ENCODE data around the gene TMEM244.
"Not testable (repeated sequence)": the region's sequence is repeated elsewhere in the genome, so short reads cannot be mapped to it uniquely, and the experiment has no call there.

The TMEM244 gene, protein sequence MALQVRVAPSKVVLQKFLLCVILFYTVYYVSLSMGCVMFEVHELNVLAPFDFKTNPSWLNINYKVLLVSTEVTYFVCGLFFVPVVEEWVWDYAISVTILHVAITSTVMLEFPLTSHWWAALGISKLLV

DNA sequence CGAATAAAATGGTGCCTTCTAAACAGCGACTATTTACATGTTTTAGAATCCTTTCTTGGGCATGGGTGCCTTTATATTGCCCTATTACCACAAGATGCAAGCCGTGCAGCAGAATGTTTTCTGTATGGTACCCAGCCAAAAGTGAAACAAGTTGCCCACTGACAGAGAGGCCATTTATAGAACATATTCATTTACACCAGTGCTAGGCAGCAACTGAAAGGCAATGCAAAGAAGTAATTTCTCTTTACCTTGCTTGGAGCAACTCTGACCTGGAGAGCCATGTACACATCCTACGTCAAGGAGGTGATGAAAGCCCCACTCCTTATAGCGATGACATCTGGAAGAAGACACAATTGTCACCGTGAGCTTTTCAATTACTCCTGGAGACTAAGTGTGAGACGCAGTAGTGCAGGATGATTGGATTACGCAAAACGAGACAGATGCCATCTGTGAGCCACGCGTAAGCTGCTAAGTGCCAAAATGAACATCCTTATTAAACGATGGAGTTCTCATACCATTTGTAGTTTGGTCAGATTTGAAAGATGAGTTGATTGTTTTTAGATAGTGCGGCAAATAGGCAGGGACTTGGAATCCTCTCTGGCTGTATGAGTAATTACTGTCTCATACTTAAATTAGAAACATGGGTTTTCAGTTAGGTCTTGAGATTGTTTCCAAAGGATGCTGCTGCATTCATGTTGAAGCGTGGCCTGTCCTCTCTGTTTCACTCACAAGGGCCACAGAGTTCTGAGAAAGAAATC lies at the start of gene TMEM244:
TMEM244 (minus strand) TSS at position 408 of the 758 bp plus-strand sequence; CDS start at position 281, 127 bp downstream.
- H3K4me3 ChIP-seq (ENCODE audit: low read depth, low read length) = no peak within 1 kb of the TSS

DNA sequence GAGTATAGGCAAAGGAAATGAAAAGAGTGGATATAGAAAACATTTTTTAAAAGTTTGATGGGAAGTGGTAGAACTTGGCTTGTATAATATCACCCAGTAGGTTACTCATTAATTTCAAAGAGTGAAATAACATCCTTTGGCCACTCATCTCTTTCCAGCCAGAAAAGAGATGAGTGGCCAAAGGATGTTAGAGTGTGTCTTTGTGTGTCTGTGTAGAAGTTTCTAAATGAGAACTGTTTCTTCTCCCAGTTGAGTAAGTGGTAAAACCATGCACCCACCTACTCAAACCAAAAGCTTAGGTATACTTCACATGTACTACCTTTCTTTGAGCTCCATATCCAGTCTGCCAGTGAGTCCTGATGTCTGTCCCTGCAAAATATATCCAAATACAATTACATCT lies 47.7 kb upstream of the TMEM244 start:
- H3K4me3 ChIP-seq (ENCODE audit: low read depth, low read length) = no peak overlapping the region

DNA sequence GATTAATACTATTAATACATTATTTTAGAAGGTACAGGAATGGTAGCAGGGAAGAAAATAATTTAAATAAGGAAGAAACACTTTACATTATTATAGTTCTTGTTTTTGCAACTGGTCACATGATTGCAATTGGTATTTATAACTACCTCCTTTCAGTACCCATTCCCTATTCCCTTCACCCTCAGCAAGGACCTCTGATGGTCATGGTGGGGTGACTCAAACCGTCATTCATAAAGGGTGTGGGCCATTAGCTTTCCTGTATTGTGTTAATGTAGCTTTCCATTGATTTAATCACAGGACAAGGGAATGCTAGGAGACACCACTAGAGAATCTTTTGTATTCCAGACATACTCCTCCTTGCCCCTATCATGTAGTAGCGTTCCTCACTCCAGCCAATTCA lies 47.2 kb upstream of the TMEM244 start:
- H3K4me3 ChIP-seq (ENCODE audit: low read depth, low read length) = no peak overlapping the region

DNA sequence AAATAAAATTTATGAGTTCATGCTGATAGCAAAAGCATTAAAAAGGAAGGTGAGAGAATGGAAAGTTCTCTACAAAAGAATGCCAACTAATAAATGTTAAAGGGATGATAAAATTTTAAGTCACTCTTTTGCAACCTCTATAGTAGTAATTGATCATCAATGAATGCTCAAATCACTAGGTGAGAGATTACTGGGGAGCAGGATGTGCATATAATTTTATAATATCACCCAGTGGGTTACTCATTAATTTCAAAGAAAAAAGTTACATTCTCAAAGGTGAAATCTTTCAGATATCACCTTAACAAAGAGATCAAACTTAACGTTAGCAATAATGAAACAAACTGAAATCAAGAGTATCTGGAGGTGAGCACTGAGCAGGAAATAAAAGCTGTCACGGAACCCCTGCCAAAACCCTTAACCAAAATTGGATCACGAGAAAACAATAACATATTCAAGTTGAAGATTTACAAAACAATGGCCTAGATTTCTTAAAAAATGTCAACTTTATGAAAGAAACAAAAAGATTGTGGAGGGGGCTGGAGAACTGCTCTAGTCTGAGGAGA lies 45.5 kb upstream of the TMEM244 start:
- H3K4me3 ChIP-seq (ENCODE audit: low read depth, low read length) = no peak overlapping the region

DNA sequence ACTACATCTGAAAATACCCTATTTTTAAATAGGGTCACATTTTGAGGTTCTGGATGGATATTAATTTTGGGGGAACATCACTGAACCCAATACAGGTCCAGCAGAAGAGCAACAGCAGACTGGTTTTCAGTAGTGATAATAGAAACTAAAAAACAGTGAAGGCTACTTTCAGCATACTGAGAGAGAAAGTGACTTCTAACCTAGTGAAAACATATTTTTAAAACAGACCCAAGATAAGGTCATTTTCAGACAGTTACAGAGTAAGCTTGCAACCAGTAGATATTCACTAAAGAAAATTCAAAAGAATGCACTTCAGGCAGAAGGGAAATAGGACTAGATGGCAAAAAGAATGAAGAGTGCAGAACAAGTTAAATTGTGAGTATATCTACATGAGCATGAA lies 42.0 kb upstream of the TMEM244 start:
- H3K4me3 ChIP-seq (ENCODE audit: low read depth, low read length) = no peak overlapping the region

DNA sequence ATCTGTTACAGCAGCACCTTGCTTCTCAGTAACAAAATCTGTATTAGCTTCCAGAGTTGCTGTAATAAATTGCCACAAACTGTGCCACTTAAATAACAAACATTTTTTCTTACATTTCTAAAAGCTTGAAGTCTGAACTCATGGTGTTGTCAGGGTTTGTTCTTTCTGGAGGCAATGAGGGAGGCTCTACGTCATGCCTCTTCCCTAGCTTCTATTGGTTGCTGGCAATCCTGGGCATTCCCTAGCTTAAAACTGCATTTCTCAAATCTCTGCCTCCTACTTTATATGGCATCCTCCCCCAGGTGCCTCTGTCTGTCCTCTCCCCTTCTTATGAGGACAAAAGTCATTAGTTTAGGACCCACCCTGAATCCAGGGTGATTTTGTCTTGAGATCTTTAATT lies 41.6 kb upstream of the TMEM244 start:
- no peak overlapping the region for H3K4me3 ChIP-seq (ENCODE audit: low read depth, low read length)

DNA sequence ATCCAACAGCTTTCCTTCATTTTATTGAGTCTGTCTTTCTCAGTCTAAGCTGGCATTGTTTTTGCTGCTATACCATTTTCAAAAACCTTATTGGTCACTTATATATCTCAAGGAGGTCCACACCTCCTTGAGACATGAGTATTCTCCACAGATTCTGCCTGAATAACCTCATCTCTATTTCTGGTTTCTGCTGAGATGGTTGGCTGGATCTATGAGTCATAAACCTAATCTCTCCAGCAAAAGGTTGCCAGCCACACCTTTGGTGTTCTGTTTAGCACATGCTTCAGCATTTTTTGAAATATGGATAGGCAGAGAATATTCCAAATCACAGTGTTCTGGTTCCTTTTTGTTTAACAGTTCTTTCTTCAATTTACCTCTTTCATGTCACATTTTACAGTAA lies 40.8 kb upstream of the TMEM244 start:
- no peak overlapping the region for H3K4me3 ChIP-seq (ENCODE audit: low read depth, low read length)

DNA sequence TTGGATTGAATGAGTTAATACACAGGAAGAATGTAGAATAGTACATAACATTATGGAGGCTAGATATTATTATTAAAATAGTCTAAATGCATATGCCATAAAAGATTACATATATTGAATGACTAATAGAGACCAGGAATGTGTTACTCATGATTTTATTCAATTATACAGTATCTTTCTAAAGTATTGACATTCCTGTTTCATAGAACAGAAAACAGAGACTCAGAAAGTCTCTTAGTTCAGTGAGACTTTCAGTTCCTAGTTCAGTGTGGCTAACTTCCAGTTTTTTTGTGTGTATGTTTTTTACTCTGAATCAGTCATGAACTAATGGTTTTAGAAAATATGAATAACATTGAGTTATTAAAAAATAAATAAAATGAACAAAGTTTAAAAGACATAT lies 34.6 kb upstream of the TMEM244 start:
- no peak overlapping the region for H3K4me3 ChIP-seq (ENCODE audit: low read depth, low read length)

DNA sequence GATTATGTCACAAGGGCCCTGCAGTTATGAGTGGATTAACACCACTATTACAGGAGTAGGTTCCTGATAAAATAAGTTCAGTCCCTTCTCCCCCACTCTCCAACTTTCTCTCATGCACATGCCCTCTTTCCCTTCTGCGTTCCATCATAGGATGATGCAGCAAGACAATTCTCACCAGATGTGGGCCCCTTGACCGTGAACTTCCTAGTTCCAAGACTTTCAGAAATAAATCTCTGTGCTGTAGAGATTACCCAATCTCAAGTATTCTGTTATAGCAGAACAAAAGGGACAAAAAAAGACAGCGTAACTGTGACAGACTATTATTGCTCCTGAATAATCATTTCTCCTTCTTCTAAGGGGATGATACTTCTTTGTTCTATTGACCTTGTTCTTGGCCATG lies 33.8 kb upstream of the TMEM244 start:
- H3K4me3 ChIP-seq (ENCODE audit: low read depth, low read length) = no peak overlapping the region

DNA sequence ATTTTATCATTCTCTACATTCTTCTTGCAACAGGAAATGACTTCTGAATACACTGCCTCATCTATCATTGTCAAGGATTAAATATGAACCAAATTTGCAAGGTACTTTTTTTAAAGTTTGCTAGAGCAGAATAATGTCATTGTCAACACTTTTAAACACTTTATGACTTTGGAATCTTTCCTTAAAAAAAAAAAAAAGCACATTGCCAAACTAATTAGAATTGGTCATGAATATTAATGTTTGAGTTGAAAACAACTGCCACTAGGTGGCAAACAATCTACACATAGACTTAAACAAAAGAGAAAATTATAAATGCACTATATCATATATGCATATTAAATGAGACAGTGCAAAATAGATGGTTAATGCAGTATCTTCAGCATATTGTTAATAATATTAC lies 32.5 kb upstream of the TMEM244 start:
- no peak overlapping the region for H3K4me3 ChIP-seq (ENCODE audit: low read depth, low read length)

DNA sequence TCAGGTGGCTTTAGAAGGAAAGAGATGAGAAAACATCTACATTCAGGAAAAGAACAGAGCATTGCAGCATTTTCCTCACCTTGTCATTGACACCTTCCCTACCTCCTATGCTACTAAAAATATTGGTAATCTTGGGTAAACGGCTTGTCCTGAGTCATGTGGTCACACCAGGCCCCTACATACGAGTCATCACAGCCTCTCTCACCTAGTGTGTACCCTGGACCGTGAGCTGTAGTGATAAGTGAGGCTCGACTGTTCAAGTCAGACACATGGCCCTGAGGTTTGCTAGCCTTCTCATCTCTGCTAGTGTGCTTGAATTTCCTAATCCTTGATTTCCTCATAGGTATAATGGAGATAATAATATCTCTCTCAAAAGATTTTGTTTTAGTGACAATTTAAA lies 29.6 kb upstream of the TMEM244 start:
- no peak overlapping the region for H3K4me3 ChIP-seq (ENCODE audit: low read depth, low read length)

DNA sequence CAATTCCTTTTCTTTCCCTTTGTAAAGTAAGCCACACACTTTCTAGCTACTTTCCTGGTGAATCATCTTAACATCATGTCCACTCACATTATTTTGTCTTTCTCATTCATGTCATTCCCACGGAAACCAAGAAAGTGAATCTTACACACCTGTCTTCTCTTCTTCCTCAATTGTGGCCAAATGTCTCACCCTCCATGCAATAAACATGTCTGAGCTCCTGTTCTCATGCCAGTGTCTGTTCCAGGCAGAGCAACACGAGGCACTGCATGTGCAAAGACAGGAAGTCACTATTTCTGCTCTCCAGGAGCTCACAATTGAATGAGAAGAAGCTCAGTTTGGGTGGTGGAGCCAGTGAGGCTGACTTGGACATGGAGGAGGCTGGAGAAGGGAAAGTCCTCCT lies 29.0 kb upstream of the TMEM244 start:
- no peak overlapping the region for H3K4me3 ChIP-seq (ENCODE audit: low read depth, low read length)

DNA sequence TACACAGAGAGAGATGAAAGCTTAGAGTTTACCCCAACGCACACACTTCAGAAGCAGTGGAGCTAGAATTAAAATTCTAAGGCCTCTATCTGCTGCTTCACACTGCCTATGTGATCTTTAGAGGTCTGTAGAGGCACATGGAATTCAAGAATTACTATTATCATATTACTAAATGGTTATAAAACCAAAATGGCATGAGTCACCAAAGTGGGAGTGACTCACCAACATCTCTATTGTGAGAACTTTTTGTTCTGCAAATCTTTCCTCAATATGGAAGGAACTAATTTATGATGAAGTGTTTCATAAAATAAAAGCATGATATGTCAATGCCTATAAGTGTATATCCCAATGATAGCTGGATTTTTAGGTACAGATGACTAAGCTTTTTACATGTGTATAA lies 28.5 kb upstream of the TMEM244 start:
- no peak overlapping the region for H3K4me3 ChIP-seq (ENCODE audit: low read depth, low read length)

DNA sequence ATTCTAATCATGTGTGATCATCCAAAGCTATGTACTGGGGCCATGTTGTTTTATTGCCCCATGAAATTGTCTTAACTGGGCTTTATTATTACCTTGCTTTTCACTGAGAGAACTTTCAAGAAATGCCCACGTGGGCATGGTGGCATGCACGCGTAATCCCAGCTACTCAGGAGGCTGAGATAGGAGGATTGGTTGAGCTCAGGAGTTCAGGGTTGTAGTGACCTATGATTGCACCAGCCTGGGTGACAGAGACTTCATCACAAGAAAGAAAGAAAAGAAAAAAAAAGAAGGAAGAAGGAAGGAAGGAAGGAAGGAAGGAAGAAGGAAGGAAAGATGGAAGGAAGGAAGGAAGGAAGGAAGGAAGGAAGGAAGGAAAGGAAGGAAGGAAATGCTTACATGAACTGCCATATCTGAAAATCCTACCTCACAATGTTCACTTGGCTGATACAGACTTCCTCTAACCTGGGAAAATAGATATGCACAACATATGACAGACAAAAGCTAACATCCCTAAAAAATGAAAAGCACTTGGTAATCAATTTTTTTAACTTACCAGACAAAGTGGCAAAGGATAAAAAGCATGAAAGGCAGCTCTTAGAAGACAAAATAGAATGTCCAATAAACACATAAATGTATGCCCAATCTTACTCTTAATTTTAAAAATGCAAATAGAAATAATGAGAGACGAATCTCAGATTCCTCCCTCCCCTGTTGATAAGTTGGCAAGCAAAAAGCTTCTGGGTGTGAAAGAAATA lies 25.5 kb upstream of the TMEM244 start:
- H3K4me3 ChIP-seq (ENCODE audit: low read depth, low read length) = no peak overlapping the region

DNA sequence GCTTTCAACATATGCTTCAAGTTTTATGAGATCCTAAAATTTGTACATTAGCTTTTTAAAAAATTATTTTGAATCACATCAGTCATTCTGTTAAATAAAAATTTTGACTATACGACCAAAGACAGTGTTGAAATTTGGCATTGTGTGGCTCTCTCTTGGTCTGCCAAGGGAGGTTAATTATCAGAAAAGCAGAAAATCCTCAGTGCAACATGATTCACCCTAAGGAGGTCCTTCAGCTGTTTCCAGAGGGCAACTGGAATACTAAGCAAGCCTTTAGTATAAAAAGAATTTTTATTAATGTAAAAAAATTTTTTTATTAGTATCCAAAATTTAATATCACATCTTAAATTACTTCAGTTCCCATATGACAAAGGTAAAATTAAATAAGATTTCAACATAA lies 23.1 kb upstream of the TMEM244 start:
- no peak overlapping the region for H3K4me3 ChIP-seq (ENCODE audit: low read depth, low read length)

DNA sequence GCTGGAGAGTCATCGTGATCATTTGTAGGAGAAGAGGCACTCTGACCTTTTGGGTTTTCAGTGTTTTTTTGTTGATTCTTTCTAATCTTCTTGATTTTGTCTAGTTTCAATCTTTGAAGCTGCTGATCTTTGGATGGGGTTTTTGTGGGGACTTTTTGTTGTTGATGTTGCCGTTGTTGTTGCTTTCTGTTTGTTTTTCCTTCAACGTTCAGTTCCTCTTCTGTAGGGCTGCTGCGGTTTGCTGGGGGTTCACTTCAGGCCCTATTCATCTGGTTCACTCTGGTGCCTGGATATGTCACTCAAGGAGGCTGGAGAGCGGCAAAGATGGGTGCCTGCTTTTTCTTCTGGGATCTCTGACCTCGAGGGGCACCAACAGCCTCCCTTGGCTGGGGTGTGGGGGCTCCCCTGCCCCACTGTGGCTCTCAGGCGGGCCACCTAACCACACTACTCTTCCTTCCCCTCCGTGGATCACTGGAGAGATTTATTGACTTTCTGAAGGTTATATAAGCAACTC lies 21.5 kb upstream of the TMEM244 start:
- no peak overlapping the region for H3K4me3 ChIP-seq (ENCODE audit: low read depth, low read length)

DNA sequence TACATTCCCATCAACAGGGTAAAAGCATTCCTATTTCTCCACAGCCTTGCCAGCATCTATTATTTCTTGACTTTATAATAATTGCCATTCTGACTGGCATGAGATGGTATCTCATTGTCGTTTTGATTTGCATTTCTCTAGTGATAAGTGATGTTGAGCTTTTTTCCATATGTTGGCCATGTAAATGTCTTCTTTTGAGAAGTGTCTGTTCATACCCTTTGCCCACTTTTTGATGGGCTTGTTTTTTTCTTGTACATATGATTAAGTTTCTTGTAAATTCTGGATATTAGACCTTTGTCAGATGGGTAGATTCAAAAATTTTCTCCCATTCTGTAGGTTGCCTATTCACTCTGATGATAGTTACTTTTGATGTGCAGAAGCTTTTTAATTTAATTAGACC lies 16.8 kb upstream of the TMEM244 start:
- not testable (repeated sequence) for H3K4me3 ChIP-seq (ENCODE audit: low read depth, low read length)

DNA sequence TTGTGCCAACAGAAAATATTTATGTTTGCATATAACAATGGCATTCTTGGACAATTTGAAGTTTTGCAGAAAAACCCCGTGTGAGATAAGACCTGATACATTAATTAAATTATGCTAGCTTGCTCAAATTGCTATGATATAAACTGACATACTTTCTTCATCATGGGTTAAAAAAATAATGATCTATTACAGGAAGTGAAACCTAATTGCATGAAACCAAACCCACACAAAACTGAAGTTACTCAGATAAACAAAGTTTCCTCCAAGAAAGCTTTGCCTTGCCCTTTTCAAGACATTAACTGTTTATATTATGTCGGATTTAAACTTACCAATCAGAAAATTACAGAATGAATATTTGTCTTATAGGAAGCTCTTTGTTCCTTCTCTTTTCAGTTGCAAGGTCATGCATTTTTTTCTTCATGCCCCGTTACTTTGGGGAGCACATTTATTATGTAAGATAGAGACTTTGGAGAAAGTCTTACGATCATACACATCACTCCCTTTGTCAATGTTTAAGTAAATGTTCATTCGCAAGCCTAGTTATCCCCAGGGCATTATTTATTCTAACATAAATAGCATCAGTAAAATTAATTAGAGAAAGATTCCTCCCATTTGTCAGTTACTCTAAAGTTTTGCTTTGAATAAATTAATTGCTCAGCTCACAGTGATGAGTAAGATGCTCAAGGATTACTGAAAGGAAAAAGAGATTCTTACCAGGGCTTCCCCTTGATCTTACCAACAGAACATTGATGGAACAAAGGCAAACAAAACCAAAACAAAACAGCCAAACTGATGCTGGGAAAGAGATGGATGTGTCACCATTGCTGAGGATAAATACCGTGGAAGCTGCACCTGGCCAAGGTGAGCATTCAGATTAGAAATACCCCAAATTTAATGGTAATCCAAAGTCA lies 14.8 kb upstream of the TMEM244 start:
- H3K4me3 ChIP-seq (ENCODE audit: low read depth, low read length) = no peak overlapping the region

DNA sequence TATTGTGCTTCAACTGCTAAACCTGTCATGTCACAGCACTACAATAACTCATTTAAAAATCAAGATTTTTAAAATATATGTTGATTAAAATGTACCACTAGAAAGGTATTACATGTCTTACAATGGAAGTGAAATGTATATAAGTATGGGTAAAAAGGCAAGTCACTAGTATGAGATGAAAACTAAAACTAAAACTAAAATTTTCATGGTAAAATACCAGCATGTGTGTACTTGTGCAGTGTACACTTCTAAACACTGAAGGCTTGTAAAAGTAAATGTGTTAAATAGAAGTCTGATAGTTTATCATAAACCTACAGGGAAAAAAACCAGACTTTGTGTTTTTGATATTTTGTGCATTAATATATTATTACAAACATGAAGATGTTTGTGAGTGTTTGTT lies 13.7 kb upstream of the TMEM244 start:
- H3K4me3 ChIP-seq (ENCODE audit: low read depth, low read length) = no peak overlapping the region

DNA sequence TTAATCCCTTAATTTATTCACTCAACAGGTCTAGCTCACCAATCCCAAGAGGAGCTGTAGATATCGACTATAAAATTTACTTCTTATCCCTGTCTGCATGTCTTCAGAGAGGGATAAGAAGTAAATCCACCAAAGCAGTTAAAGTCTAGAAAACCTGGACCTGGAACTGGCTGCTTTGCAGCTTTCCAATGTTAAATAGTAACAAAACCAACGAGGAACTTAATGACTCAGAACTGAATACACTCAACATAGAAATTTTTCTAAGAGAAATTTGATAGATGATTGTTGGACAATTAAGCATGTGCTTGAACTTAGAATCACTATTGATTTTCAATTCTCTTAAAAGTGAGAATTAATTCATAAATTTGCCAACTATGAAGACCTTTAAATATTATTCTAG lies 11.5 kb upstream of the TMEM244 start:
- no peak overlapping the region for H3K4me3 ChIP-seq (ENCODE audit: low read depth, low read length)

DNA sequence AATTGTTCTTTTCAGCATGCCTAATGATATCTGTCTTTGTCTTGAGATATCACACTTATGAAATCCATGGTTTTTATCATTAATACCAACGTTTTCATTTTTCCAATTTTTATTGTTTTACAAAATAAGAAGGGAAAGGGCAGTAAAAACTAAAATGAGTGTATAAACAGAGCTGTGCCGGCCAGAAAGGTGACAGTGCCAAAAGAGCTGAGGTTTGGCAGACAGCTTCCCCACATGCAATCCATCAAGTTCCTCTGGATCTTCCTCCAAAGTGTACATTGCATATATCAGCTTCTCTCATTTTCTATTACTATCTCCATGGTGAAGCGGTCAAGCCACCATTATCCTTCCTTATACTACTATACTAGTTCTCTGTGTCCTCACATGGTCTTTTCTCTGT lies 10.1 kb upstream of the TMEM244 start:
- H3K4me3 ChIP-seq (ENCODE audit: low read depth, low read length) = no peak overlapping the region

Measured in iPS-11a (cell line).